HUDEP-2 (cell line): Measurements from ENCODE around the gene KCNH3.
A peak's percentile ranks its signal among the peaks of the same experiment; 100 is the strongest.
"Not testable (repeated sequence)": the region's sequence is repeated elsewhere in the genome, so short reads cannot be mapped to it uniquely, and the experiment has no call there.

Source experiments
- DNase-seq, 76 experiments: peaks; one replicate each; lab custom pipeline; 2025; ENCODE audit not compliant: unreplicated experiment in 76 of 76; lab: John Stamatoyannopoulos, UW

Gene KCNH3, protein sequence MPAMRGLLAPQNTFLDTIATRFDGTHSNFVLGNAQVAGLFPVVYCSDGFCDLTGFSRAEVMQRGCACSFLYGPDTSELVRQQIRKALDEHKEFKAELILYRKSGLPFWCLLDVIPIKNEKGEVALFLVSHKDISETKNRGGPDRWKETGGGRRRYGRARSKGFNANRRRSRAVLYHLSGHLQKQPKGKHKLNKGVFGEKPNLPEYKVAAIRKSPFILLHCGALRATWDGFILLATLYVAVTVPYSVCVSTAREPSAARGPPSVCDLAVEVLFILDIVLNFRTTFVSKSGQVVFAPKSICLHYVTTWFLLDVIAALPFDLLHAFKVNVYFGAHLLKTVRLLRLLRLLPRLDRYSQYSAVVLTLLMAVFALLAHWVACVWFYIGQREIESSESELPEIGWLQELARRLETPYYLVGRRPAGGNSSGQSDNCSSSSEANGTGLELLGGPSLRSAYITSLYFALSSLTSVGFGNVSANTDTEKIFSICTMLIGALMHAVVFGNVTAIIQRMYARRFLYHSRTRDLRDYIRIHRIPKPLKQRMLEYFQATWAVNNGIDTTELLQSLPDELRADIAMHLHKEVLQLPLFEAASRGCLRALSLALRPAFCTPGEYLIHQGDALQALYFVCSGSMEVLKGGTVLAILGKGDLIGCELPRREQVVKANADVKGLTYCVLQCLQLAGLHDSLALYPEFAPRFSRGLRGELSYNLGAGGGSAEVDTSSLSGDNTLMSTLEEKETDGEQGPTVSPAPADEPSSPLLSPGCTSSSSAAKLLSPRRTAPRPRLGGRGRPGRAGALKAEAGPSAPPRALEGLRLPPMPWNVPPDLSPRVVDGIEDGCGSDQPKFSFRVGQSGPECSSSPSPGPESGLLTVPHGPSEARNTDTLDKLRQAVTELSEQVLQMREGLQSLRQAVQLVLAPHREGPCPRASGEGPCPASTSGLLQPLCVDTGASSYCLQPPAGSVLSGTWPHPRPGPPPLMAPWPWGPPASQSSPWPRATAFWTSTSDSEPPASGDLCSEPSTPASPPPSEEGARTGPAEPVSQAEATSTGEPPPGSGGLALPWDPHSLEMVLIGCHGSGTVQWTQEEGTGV

DNA sequence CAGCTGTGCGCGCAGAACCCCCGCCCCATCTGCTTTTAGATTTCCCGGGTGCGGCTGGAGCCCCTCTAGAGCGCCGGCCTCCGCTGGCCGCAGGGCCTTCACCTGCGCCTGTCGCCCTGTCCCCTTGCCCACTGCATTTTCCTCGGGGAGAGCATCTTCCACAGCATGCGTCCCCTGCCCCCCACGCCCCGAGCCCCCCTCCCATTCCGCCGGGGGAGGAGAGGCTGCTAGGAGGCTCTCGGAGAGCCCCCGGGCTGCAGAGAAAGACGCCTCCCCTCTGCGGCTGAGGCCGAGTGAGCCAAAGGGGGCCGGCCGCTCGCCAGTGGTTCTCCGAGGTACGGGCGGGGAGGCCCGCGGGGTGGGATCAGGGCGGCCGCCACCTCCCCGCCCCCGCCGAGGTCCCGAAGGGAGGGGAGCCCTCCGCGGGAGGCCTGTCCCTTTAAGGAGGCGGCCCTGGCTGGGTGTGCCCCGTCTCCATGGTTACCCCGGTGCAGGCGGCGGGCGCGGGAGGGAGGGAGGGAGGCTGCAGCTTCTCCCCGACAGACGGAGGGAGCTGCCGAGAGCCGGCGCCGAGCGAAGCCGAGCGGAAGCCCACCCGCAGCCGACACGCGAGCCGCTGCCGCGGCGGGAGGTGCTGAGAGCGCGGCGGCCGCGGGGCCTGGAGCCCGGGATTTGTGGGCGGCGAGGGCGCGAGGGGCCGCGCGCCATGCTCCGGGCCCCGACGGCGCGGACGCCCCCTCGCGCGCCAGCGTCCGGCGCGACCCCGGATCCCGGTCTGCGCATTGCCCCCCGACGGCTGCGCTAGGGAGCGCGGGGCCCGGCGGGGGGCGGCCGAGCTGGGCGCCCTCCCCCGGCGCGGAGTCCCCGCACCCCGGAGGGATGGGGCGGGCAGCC lies at the start of gene KCNH3:
Gene KCNH3, plus strand, starts transcription at position 521 of the 894 bp plus-strand sequence. CDS start 387 bp downstream, outside the sequence.
- peak in 71 of 76 experiments; percentile 12 to 88 (median 70) for DNase-seq

DNA sequence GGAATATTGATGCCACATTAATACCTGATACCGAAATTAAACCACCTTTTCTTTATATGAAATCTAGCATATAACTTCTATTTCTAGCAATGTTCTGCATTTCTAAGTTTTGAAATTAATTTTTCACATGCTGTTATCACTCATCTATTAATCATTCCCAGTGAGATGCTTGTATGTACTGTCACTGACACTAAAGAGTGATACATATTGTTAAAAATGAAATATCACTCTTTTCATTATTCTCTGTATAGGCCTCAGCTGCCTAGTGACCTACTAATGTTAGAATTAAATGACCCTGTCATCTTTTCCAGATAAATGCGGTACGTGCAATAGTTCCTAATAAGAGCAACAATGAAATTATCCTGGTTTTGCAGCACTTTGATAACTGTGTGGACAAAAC lies 49.7 kb upstream of the KCNH3 start:
- DNase-seq = no peak

DNA sequence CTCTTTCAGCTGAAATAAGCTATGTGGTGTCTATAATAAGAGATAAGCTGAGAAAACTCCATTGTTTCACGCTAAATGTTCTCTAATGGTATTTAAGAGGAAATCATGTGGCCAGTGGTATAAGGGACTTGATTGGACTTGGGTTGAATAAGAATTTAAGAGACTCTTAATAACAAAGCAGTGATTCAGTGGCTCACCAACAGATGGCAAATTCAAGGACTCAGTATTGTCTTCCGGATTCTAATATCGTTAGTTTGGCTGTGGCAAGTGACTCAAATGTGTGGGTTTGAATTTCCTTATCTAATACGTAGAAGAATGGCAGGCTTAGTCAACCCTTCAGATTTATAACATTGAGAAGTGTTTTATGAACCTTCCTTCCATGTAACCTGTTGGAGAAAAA lies 49.1 kb upstream of the KCNH3 start:
- DNase-seq = no peak

DNA sequence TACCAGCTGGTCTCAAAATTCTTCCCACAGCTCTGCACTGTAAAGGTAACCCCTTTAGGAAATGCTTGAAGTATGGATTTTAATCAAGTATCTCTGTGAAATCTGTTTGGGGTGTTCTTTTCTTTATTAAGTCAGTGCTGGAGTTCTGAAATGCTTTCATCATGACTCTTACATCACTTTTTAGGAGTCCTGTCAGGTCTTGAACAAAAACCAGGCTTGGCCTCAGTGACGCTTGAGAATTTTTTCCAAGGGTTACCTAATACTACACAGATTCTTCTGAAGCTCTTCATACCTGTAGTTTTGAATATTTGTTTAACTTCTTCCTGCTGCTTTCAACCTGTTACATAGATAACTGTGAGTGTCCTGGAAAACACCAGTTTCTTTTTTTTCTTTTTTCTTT lies 47.0 kb upstream of the KCNH3 start:
- no peak for DNase-seq

DNA sequence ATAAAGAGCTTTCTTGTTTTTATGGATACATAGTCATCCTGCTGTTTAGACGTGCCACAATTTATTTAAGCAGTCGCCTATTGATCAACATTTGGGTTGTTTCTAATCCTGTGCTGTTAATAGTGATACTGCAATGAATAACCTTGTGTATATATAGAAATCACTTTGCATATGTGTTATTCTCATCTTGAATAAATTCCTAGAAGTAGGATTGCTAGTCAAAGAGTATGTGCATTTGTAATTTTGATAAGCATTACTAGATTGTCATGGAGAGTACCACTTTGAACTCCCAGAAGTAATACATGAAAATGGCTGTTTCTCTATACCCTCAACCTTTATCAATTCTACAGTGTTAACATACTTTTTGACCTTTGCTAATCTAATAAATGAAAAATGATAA lies 44.9 kb upstream of the KCNH3 start:
- no peak for DNase-seq

DNA sequence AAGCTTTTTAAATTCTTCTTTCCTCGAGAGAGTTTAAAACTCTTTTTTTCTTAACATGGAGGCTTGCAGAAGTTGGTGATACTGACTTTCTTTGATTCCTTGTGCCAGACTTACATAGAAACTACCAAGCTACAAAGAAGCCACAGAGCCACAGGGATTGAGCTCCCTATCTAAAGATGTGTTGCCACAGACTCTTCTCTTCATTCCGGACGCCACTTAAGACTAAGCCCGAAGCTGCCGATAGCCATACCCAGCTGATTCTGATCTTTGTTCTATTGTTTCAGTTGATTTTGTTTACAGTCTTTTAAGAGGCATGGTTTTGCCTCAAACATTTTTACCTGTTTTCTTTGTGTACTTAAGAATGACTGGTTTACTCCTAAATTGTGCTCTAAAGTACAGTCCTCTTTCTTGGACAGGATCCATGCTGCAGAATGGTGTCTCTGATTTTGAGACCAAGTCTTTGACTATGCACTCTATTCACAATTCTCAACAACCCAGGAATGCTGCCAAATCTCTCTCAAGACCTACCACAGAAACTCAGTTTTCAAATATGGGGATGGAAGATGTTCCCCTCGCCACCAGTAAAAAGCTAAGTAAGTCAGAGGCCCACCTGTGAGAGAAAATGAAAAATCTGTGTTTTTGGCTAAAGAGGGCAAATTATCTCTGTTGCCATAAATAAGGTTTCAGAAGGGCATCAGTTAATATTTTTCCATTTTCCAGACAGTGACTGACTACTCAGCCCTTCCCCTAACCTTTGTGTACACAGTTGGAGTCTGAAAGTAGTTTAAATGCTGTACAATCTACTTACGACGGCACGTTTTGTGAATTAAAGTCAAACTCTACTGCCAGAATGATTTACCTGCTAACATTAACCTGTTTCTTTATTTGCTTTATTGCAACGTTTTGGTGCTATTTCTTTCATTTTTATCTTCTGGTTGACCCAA lies 42.1 kb upstream of the KCNH3 start:
- no peak for DNase-seq

DNA sequence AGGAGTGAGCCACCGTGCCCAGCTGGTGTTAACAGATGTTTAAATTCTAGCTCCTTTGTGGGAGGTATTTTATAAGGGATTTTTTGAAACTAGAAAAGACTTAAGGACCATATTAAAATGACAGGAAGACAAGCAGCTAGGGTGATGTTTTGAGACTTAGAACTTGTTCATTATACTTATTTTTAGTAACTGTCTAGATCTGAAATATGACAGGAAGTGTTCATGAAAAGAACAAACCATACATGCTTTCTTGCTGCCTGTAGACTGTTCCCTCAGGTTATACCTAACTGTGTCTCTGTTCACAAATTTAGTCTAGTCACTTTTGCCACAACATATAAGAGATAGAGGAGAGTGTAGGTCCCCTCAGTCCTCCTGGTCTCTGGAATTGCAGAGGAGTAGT lies 36.9 kb upstream of the KCNH3 start:
- DNase-seq = no peak

DNA sequence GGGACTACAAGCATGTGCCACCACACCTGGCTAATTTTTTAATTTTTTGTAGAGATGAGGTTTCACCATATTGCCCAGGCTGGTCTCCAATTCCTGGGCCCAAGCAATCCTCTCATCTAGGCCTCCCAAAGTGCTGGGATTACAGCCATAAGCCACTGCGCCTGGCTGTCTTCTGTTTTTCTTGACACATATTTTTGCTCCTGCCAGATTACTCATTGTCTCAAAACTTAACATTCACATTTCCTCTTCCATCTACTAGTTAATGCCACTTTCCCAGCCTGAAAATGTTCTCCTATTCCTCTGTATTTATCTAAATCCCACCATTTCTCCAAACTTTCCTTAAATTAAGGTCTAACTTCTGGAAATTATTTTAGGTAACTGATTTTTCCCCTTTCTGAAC lies 36.2 kb upstream of the KCNH3 start:
- no peak for DNase-seq

DNA sequence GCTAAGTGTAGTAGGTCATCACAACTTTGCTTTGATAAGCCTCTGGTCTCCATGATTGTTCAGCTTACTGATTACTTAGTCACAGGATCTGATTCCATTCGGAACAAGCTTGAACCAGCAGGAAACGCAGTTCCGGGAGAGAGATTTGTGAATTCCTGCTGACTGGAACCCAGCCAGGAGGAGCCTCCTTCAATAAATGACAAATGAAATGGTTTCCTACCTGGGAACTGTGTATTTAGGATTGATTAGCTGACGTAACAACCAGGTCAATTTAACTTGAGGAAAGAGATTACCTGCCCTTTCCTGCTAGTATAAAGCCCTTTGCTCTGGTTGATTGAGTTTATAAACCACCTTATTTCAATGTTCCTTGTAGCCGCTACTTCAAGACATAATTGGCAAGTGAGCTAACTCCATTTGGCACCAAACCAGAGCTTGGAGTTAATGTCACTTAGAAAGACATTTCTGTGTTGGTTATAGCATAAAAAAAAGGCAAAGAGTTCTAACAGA lies 35.1 kb upstream of the KCNH3 start:
- no peak for DNase-seq

DNA sequence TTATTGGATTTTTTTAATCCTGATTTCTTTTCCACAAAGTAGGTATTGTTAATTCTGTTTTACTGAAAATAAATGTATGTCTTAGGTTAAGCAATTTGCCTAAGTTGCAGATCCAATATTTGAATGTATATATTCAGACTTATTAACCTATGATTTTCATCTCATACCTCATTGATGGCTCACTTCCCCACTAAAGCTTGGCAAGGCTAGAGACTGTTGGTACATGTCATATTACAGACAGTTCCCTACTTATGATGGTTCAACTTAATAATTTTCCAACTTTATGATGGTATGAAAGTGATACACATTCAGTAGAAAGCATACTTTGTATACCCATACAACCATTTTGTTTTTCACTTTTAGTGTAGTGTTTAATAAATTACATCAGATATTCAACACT lies 33.2 kb upstream of the KCNH3 start:
- no peak for DNase-seq

DNA sequence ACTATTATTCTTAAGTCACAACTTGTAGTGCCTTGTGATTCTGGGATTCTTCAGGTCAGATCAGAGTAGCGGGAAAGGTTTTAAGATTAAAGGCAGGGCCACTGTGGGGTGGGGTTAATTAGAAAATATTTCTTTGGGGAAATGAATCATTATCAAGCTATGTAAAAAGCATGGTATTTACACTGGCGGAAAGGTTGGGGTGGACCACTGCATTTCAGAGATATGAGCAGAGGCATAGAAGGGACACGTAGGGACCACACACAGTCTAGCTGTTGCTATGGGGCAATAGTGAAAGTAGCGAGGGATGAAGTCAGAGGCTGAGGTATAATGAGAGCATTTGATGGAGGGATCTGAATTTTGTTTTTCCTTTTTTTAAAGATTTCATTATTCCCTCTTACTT lies 31.7 kb upstream of the KCNH3 start:
- no peak for DNase-seq

DNA sequence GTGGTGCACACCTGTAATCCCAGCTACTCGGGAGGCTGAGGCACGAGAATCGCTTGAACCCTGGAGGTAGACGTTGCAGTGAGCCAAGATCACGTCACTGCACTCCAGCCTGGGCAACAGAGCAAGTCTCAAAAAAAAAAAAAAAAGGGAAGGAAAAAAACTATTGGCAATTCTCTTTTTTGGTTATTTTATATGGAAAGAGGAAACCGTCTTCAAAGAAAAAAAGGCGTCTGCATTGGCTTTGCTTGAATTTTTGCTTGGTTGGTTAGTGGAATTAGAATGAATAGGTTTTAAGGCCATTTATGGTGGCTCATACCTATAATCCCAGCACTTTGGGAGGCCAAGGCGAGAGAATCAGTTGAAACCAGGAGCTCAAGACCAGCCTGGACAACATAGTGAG lies 29.1 kb upstream of the KCNH3 start:
- DNase-seq = not testable (repeated sequence)

DNA sequence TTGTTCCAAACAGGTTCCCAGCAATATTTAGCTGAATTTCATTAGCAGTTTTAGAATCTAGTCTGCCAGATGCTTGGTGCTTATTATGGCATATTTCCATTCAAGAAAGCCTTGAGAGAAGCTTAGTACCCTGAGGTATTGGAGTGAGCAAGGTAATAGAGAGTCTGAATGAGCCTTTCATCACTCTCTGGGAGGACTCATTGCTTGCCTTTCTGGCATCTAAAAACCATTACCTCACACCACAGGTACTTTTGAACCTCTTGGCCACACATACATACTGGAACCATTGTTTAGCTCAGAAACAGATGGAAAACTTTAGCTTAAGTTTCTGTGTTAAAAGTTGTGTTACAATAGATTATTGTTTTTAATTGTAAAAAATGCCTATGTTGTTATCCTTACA lies 27.4 kb upstream of the KCNH3 start:
- DNase-seq = no peak

DNA sequence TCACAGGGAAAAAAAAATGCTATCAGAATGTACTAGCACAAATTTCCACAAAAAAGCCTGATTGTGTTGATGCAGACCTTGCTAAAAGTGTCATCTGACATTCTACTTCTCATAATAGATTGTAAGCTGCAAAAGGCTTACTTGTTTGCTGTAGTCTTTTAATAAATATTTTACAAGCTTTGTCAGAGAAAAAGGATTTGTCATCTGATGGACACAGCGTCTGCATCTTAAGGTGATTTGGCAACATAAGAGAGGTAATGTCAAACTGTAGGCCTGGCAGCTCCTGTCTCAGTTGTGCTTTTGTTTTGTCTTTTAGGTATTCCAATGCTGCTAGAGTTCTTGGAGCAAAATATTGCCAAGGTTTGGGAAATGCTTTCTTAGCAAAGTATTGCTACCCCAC lies 26.3 kb upstream of the KCNH3 start:
- no peak for DNase-seq

DNA sequence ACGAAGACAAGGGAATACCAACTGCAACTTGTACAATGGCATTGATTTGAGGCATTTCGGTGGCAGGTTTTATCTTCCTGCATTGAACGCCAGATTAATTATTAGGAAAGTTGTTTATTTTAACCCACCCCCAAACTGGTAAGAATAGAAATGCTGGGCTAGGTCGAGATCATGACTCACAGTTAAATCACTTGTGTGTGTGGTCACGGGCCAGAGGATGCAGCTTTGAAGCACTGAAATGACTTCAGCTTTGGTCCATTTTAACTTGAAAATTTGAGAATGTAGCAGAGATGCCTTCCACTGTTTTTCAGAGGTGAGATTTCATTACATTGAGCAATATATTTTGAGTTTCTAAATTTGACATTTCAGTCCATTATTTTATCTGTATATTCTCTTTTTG lies 23.6 kb upstream of the KCNH3 start:
- no peak for DNase-seq

DNA sequence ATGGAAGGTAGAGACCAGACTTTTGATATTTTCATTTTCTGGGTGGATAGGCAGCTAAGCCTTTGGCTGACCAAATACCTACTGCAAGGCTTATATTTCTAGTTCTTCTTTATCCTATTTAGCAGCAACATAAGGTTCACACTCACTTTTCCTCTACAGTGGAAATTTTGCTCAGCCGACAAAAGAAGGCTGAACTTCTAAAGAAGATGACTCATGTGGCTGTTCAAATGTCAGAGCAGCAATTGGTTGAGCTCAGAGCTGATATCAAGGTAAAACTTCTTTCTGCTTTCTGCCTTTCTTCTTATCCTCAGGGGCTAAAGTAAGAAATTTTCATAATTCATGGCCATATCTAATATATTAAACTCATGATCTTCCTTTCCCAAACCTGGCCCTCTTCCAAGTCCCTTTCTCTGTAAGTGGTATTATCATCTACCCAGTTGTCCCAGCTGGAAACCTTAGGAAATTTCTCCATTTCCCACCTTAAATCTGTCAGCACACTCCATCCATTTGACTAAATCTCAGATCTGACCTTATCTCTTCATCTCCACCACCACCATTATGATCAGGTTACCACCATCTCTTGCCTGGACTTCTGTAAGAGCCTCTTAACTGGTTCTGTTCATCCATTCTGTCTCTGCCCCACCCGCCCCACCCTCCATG lies 19.8 kb upstream of the KCNH3 start:
- DNase-seq = no peak

DNA sequence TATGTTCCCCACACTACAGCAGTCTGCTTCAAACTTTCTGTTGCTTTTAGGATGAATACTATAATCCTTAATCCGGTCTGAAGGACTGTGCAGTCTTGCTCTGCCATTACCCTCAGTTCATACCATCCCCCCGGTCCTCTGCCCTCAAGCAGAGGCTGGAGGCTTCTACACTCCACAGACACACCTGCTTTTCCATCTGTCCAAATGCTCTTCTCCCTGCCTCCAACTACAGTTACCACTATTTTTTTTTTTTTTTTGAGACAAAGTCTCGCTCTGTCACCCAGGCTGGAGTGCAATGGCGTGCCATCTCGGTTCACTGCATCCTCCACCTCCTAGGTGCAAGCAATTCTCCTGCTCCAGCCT lies 19.3 kb upstream of the KCNH3 start:
- no peak for DNase-seq

DNA sequence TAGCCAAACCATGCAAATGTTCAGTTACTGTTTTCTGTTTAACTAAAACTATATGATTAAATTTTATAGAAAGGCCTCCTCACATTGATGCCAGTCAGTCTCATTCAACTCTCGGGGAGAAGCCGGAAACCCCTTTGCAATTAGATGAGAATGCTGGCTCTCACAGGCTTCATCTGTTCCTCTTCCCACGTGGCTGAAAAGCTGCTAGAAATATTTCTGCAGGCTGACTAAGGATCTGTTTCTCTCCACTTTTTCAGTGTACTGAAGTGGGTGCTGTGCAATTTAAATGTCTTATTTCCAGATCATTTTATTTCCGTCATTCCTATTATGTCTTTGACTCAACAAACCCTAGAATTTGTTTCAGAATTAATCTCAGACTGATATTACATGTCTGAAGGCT lies 17.4 kb upstream of the KCNH3 start:
- no peak for DNase-seq
